VCaP (cell line): ENCODE data around the gene BSN.
"Not testable (repeated sequence)": the region's sequence is repeated elsewhere in the genome, so short reads cannot be mapped to it uniquely, and the experiment has no call there.

Experiments
- H3K27ac ChIP-seq: fragments of 450-650 bp; 2 replicates; pipeline ENCODE4 v1.5.1; 2017
- CTCF ChIP-seq: fragments of 450-650 bp; conservative IDR thresholded peaks from 2 replicates; pipeline ENCODE4 v1.5.1; 2017; ENCODE audit warnings: mild to moderate bottlenecking, moderate library complexity

Gene BSN

GRCh38 chr3:49563040-49563578 is 8.8 kb downstream of the BSN start:
- H3K27ac ChIP-seq = peak overlapping the region; percentile 62
- peak; percentile 52; the same call in 1 of the 2 replicates for TF ChIP-seq CTCF

GRCh38 chr3:49563766-49564165 is 9.5 kb downstream of the BSN start:
- peak overlapping the region; percentile 62 for H3K27ac ChIP-seq
- no peak for TF ChIP-seq CTCF

- no peak for TF ChIP-seq CTCF
- no peak overlapping the region for H3K27ac ChIP-seq
Measured at GRCh38 chr3:49566312-49566711, 12.0 kb downstream of the BSN start.

- TF ChIP-seq CTCF = no peak
- H3K27ac ChIP-seq = no peak overlapping the region
Measured at GRCh38 chr3:49567406-49567805, 13.1 kb downstream of the BSN start.

GRCh38 chr3:49568965-49569364 is 14.7 kb downstream of the BSN start:
- TF ChIP-seq CTCF = no peak

GRCh38 chr3:49570028-49570654 is 15.9 kb downstream of the BSN start:
- no peak for TF ChIP-seq CTCF
- no peak overlapping the region for H3K27ac ChIP-seq

More at GRCh38 chr3:49568965-49569364, 14.7 kb downstream of the BSN start:
- H3K27ac ChIP-seq = no peak overlapping the region

- no peak overlapping the region for H3K27ac ChIP-seq
- TF ChIP-seq CTCF = no peak
Measured at GRCh38 chr3:49582177-49582576, 27.9 kb downstream of the BSN start.

- H3K27ac ChIP-seq = not testable (repeated sequence)
Measured at GRCh38 chr3:49585261-49585755, 31.0 kb downstream of the BSN start.
